Left kidney (tissue), 2 donors: ENCODE results near the gene PAH. TPM values are rescaled to one million over a fixed set of nuclear protein-coding genes. Genes with fewer than 3 reads are reported as not detected.
"Not testable (repeated sequence)": the region's sequence is repeated elsewhere in the genome, so short reads cannot be mapped to it uniquely, and the experiment has no call there.

Experiments
- DNase-seq: peaks from one replicate; pipeline ENCODE4 v3.0.0-alpha.2; 2013
- polyA plus RNA-seq: library from polyadenylated mRNA; unstranded; fragments of 120-200 nt; gene quantifications from one replicate; pipeline ENCODE4 v1.2.1, GENCODE V29; 2013; ENCODE audit not compliant: insufficient read length

PAH gene
- polyA plus RNA-seq, 1 donor: 133 TPM

DNA sequence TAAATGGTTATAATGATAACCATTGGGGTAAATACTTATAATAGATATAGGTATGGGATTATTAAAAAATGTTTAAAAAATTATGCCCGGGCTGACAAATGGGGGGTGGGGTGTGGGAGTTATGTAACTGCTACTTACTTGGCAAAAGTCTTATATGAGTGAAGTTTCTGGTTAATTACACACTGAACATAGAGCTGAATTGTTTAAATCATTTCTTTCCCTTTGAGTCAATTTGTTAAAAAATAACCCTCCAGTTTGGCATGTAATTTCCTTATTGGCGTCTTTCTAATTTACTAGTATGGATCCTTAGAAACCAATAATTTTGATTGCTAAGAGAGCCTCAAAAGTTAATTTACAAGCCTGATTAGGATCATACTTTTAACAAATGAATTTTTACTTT, 16.7 kb downstream of the PAH start:
- no peak for DNase-seq

DNA sequence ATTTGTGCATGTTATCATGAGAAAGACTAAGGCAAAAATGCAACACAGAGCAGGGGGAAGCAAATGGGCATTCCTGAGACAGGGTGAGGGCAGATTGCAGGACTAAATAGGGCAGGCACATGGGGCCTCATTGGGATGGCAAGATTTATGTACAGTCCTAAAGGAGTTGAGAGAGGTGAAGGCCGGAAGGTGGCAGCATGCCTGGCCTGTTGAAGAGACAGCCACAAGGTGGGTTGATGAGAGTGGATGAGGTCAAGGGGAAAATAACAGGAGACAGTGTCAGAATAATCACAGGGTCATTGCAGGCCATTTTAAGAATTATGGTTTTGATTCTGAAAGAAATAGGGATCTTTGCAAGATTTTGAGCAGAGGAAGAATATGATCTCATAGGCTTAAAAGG, 21.0 kb downstream of the PAH start:
- no peak for DNase-seq

DNA sequence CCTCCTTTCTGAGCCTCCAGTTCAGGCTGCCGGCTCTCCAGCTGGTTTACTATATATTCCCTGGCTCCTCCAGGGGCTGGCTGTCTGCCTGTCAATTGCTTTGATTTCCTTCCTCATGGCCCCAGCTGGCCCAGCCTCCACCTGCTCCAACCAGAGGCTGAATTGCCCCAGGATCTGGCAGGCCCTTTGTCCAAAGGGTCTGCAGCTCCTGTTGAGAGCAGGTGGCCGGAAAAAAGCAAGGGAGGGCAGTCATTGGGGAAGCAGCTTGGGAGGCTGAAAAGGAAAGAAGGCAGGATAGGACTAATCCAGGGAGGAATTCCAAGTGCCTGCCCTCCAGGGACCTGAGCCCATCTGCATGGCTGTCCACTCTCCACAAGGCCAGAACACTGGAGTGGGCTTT, 25.3 kb downstream of the PAH start:
- no peak for DNase-seq

DNA sequence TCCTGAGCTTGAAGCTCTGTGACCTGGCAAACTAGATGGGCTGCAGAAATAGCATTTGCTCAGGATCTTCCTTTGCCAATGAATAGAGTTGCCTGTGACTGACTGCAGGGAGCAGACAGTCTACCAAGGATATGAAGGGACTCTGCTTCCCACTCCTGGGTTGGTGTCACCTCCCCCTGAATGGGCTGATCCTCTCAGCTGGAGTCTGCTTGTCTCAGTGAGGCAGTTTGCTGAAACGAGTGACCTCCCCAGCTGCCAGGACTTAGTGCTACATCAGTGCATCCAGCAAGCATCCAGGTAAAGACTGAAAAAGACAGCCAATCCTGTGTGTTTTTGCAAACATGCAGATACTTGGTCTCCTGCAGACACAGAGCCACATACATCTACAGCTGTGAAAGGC, 28.5 kb downstream of the PAH start:
- no peak for DNase-seq

DNA sequence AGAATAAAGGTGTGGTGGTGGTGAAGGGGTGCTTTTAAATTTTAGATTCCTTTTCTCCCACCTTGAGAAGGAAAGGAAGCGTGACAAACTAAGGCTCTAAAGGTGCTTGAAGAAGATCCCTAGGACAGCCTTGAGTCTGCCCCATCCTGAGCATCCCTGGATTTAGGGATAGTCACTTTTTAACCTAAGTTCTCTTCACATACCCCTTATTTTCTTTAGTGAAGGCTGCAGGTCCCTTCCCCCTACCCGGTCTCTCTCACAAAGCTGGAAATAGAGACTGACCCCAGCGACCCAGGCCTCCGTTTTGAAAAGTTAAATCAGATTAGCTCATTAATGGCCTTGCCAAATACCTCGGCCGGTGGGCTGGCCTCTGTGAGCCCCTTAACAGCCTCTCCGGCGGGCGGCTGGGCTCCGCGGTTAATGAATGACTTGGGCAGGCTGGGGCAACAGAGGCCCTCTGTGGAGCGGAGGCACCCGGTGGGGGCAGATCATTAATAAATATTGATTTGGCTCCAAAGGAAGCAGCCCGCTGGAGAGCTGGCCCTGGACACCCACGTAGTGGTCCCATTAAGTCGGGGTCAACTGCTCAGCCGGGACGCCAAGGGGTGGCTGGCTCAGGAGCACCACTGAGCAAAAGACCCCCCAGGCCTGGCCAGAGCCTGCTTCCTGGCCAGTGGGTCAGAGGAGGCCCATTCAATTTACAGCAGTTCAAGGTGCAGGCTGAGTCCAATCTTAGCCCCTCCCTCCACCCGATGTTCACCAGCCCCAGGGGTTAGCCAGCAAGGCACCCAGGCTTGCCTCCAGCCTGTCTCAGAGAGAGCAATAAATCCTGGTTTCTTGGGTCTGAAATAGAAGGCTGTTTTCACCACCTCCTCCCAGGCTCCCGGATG, 31.8 kb downstream of the PAH start:
- DNase-seq: no peak

DNA sequence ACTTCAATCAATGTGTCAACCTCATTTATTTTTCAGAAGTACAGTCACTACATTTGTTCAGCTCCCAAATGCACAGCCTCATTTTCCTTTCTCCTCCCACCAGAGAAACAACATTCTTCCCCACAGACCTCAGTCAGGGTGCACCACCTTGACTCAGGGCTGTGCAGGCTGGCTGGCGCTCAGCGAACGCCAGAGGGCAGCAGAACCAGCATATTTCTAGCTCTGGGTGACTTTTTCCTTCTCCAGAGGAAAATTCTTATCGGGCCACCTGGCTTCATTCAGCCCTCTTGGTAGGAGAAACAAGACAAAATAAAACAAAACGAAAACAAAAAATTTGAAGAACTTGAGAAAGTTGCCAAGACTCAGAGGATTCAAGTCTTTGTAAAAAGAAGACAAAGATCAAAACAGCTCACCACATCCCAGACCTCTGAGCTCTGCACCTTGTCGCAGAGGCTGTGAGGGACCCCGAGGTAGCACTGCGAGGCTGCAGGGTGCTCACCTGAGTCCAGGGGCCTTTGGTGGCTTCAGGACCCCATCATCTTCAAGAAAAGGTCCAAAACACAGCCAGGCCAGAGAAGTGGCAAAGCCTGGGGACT, 33.7 kb downstream of the PAH start:
- peak; percentile 34 for DNase-seq

DNA sequence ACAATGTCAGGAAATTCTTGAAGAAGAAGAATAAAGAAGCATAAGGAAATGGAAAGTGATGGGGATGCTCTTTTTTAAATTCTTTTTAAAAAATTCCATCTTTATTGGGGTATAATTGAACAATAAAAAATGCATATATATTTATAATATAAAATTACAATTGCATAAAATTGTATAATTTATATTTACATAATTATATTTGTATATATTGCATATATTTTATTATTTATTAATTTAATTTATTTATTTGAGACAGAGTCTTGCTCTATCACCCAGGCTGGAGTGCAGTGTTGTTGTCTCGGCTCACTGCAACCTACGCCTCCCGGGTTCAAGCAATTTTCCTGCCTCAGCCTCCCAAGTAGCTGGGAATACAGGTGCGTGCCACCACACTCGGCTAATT, 36.3 kb downstream of the PAH start:
- no peak for DNase-seq

DNA sequence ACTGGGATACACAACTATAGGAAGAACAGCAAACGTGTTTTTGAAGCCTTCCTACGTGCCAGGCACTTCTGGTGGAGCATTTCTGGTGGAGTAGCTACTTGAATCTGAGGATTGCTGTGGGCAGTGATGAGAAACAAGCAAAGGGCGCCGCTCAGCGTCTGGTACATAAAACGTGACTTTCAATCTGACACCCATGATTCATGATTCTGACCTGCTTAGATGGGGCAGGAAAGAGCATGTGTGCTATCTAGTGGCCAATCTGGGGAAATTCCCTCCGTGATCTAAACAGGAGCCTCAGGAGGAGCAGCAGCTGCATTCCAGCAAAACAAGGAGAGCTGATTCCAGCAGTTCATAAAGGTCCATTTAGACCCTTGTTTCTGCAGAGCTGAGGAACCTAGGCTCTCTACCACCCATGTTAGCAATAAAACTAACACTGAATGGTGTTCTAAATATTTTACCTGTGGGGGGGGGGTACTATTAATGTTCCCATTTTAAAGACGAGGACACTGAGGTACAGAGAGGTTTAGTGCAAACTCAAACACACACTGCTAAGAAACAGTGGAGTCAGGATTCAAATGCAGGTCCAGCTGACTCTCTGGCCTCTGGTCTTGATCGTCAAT, 37.8 kb downstream of the PAH start:
- DNase-seq: peak; percentile 65

DNA sequence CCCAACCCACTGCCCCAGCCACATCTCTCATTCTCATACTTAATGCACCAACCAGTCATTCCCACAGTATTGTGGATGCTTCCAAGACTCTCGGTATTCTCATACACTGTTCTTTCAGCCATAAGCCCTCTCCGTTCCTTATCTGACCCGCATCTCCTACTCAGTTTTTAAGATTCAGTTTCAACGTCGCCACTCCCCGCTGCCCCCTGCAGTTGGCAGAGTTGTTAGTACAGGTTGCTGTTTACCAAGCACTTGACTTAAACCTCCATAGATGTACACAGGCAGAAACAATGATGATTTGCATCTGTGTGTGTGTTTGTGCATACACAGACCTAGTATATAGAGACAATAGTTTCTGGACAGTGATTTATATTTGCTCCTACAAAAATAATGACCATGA, 40.2 kb downstream of the PAH start:
- DNase-seq: no peak

DNA sequence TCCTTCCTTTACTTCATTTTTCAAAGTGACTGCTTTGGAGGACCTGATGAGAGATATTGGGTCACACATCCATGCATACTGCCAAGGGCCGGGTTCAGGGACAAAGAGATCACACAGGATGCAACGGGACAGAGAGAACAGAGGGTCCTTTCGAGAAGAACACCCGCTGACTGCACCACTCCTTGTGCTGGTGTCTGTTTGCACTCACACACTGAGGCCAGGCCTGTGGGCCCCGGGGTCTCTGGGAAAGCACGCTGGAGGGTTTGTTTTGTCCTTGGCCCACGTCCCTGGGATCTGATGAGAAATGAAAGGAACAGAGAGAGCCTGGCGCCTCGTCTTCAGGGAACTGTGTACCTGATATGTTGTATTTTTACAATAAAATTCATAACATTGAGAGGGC, 42.2 kb downstream of the PAH start:
- no peak for DNase-seq

DNA sequence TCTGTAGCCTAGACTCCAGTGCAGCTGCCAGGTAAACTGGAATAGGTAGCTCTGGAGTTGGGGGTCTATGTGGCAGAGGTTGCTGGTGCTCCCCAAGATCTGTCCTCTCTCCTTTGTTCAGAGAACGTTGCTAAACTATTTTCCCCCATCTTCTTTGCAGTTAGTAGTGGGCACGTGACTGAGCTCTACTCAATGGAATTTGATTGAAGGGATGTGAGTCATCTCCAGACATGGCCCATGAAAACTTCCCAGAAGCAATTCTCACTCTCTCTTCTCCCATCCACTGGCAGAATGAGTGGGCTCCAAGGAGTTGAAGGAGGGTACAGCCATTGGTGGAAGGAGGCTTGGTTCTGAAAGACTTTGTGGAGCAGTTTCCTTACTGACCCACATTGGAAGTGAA, 44.0 kb downstream of the PAH start:
- no peak for DNase-seq

DNA sequence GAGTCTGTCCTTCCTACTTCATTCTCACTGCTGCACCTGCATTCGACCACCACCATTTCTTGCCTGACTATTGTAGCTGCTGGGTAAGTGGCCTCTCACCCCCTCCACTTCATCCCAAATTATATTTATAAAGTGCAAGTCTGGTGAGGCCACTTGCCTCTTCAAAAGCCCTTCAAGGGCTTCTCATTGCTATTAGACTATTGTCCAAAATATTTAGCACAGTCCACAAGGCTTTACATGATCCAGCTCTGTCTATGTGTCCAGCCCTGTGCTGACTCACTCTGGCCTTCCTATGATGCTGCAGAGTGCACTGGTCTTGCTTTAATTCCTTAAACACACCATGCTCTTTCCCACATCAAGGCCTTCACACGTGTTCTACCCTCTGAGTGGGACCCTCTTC, 46.0 kb downstream of the PAH start:
- DNase-seq: no peak

DNA sequence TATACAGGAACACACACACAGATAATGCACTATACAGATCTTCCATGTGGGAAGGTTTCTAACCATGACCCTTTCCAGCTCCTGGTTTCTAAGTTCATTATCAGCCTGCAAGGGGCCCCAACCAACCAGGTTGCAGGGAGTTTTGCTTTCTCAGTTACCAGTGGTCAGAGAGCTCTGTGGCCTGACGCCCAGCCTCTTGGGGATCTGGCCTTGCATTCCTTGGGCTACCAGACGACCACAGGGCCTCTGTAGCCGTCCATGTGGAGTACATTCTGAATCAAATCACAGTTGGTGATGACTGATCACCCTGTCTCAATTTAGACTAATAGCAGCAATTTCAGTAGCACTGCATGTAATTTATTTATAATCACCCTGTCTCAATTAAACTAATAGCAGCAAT, 47.5 kb downstream of the PAH start:
- no peak for DNase-seq

DNA sequence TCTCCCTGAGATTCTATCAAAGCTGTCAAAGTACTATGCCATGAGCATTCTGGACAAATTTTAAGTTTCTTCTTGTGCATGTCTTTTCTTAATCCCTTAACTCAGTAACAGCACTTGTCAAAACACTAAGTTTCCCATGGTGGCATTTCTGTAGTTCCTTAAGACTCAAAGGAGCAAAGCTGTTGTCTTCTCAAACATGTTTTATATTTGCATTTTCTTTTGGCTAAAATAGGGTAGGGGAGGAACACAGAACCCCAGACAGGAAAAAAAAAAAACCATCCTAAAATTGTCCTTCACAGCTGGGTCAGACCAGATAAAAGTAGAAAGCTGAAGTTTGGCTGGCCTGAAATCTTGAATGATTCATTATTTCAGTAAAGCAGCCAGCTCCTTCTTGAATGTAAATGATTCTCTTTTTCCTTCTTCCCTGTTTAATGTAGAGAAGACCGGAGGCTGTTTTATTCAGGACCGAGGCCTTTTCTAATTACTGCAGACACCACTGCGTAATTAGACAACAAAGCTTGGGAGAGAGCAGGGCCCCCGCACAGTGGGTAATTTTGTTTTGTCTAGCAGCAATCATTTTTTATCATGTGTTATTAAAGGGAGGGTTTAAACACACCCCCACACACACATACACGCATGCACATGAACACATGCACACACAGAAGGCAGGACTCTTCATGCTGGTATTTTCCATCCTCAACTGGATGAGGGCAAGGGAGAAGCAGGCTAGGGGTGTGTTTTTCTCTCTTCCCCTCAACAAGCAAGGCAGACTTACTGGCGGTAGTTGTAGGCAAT, 51.0 kb downstream of the PAH start:
- no peak for DNase-seq

DNA sequence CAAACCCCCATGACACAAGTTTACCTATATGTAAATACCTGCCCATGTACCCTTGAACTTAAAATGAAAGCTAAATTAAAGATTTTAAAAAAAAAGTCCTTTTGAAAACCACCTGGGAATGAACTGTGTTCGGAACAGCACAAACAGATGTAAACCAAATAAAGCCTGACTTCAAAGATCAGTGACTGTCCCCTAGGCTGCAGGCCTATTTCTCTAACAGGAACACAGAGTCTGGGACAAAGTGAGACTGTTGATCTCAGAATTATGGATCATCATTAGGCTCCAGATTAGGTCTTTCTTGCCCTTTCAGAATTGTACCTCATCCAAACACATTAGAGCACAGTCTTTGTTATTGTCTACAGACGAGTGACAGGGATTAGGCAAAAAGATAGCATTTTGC, 54.6 kb downstream of the PAH start:
- no peak for DNase-seq

DNA sequence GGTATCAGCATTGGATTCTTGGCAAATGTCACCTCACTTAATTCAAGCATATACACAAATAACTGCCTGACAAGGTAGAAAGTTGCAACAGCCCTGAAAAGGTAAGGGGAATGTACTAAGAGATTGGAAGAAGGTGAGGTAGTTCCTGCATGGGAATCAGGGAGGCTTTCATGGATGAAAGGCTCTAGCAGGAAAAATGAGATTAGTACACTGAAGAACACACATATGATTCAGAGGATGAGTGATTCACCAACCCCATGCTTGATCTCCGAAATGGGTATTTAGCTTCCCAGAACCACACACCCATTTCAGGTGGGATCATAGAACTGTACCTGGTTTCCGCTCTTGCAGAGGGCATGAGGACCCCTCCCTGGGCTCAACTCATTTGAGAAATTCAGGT, 65.8 kb downstream of the PAH start:
- DNase-seq: no peak

DNA sequence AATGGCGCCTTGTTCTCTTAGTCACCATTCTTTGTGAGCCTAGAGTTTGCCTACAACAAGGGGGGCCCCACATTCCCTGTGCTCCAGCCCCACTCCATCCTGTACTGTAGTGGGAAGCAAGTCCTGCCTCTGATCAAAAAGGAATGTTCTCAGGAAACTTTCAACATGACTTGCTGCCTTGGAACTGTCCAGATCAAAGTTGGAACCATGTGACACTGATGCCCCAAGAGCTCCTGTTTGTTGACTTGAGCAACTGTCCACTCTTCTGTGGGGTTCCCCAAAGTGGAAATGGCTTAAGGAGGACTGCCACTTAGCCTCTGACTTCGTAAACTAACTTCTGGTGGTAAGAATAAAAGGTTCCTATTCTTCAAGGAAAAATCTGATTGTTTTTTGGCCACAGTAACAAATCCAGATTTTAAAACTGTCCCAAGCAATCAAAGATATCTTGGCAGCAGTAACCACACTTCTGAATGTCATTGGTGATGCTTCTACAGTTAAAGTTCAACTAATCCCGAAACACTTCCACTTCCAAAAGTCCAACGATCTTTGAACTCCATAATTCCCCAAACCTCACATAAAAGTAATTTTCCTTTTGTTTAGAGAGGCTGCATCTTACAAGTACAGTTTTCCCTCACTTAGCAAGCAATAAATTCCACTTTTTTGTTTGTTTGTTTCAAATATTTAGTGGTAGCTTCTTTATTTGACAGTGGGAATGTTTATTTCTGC, 67.2 kb downstream of the PAH start:
- DNase-seq: no peak

DNA sequence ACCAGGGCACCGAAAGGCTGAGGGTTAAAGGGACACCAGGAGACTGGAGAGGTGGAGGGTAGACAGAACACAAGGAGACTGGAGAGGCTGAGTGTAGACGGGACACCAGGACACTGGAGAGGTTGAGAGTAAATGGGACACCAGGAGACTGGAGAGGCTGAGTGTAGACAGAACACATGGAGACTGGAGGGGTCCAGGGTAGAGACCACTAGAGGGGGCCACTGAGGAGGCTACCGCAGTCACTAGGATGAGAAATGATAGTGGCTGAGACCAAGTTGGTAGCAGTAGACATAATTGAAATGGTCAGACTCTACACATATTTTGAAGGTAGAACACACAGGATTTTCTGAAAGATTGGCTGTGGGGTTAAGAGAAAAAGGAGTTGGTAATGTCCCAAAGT, 68.2 kb downstream of the PAH start:
- no peak for DNase-seq

DNA sequence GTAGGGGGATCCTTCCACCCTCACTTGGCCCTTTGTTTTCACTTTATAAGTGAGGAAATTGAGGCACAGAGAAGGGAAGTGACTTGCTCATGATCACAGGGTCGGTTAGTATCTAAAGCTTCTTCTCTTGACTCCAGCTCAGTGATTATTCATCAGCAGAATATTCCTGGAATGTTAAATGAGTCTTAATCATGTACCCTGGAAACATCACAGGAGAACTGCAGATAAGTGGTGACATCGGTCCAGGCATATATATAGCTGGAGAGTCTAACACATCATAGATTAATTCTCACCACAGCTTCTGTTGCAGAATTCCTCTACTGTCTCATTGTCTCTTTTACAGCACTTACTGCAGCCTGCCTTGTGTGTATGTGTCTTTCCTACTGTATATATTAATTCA, 69.9 kb downstream of the PAH start:
- DNase-seq: no peak

DNA sequence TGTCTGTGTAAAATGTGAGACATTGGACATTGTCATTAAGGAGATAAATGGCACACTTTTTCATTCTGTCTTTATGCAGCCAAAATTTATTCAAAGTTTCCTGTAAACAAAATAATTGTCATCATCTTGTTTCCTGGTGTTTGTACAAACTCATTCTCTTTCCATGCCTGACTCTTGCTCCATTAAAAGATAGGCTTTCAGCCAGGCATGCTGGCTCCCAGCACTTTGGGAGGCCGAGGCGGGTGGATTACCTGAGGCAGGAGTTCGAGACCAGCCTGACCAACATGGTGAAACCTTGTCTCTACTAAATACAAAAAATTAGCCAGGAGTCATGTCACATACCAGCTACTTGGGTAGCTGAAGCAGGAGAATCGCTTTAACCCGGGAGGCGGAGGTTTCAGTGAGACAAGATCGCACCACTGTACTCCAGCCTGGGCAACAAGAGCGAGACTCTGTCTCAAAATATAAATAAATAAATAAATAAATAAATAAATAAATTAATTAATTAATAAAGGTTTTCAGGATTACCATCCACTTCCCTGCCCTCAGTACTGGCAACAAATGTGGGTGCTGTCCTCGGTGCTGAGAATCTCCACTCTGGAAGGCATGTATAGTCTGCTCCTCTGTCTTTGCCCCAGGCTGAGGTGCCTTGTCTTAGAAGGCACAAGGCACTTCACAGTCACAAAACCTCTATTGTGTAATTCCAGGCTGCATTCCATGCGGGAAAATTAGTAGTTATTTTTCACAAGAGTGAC, 83.2 kb downstream of the PAH start:
- peak; percentile 52 for DNase-seq

DNA sequence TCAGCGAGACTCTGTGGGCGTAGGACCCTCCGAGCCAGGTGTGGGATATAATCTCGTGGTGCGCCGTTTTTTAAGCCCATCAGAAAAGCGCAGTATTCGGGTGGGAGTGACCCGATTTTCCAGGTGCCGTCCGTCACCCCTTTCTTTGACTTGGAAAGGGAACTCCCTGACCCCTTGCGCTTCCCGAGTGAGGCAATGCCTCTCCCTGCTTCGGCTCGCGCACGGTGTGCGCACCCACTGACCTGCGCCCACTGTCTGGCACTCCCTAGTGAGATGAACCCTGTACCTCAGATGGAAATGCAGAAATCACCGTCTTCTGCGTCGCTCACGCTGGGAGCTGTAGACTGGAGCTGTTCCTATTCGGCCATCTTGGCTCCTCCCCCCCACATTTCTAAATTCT, 84.2 kb downstream of the PAH start:
- not testable (repeated sequence) for DNase-seq
